HG02943 (cell line): ENCODE data around the gene DNAH2.

Experiments
- ATAC-seq: cut with Tn5 transposase; IDR thresholded peaks from one replicate; pipeline ENCODE4 v1.9.1; 2021; ENCODE audit warnings: mild to moderate bottlenecking, low read depth, moderate library complexity; ENCODE audit not compliant: unreplicated experiment

Gene DNAH2, protein sequence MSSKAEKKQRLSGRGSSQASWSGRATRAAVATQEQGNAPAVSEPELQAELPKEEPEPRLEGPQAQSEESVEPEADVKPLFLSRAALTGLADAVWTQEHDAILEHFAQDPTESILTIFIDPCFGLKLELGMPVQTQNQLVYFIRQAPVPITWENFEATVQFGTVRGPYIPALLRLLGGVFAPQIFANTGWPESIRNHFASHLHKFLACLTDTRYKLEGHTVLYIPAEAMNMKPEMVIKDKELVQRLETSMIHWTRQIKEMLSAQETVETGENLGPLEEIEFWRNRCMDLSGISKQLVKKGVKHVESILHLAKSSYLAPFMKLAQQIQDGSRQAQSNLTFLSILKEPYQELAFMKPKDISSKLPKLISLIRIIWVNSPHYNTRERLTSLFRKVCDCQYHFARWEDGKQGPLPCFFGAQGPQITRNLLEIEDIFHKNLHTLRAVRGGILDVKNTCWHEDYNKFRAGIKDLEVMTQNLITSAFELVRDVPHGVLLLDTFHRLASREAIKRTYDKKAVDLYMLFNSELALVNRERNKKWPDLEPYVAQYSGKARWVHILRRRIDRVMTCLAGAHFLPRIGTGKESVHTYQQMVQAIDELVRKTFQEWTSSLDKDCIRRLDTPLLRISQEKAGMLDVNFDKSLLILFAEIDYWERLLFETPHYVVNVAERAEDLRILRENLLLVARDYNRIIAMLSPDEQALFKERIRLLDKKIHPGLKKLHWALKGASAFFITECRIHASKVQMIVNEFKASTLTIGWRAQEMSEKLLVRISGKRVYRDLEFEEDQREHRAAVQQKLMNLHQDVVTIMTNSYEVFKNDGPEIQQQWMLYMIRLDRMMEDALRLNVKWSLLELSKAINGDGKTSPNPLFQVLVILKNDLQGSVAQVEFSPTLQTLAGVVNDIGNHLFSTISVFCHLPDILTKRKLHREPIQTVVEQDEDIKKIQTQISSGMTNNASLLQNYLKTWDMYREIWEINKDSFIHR (N-terminal part only)

GRCh38 chr17:7716901-7717755 lies at the start of gene DNAH2:
Gene DNAH2, plus strand, starts transcription at chr17:7717744. Its CDS starts 1,991 bp downstream, at chr17:7719735.
- no peak for ATAC-seq

GRCh38 chr17:7668482-7668881 lies 49.1 kb upstream of the DNAH2 start:
- ATAC-seq, result no peak

- ATAC-seq, result no peak
Measured at GRCh38 chr17:7673239-7673638, 44.3 kb upstream of the DNAH2 start.

DNA sequence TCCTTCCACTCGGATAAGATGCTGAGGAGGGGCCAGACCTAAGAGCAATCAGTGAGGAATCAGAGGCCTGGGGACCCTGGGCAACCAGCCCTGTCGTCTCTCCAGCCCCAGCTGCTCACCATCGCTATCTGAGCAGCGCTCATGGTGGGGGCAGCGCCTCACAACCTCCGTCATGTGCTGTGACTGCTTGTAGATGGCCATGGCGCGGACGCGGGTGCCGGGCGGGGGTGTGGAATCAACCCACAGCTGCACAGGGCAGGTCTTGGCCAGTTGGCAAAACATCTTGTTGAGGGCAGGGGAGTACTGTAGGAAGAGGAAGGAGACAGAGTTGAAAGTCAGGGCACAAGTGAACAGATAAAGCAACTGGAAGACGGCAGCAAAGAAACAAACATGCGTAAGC lies 42.6 kb upstream of the DNAH2 start:
- no peak for ATAC-seq

- no peak for ATAC-seq
Measured at GRCh38 chr17:7676533-7676932, 41.0 kb upstream of the DNAH2 start.

DNA sequence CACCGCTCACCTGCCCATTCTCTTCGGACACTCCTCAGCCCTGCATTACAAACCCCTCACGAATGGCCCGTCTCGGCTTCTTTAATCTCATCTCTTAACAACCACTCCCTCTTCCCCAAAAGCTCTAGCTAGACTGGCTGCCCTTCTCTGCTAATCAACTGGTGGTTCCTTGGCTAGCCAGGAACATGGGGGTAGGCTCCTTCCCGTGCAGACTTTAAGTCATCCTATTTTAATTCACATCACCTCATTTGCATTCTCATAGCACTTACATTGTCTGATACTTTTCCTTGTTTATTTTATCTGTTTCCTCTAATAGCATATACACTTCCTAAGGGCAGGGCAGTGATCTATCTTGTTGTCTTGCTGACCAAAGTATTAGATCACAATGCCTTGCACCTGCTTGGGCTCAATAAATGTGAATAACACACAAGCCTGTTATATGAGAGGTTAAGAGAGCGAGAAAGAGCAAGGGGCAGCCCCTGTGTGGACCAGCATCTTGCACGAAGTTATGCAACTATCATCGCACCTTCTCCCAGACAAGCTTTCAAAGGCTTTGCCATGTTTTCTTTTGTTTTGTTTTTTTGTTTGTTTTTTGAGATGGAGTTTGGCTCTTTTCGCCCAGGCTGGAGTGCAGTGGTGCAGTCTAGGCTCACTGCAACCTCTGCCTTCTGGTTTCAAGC lies 40.0 kb upstream of the DNAH2 start:
- no peak for ATAC-seq

- ATAC-seq, result no peak
Measured at GRCh38 chr17:7684851-7685532, 32.6 kb upstream of the DNAH2 start.

DNA sequence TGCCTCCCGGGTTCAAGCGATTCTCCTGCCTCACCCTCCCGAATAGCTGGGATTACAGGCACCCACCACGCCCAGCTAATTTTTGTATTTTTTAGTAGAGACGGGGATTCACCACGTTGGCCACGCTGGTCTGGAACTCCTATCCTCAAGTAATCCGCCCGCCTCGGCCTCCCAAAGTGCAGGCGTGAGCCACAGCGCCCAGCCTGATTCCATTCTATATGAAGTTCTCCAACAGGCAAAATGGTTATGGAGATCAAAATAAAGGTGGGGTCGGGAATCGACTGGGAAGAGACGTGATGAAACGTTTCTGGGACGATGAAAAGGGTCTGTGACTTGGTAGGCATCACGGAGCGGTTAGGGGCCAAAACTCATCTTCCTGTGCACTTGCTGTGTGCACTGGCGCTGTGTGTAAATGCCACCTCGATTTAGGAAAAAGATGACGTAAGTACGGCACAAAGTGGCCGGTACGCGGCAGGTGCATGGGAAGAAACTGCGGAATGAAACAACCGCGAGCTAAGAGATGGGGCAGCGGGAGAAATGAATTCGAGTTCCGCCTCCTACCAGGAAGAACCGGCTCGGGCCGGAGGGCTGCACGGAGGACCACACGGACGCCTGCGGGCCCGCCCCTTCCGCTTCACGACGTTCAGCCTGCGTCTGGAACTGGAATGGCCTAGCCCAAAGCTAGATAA lies 31.9 kb upstream of the DNAH2 start:
- peak; percentile 44 for ATAC-seq

GRCh38 chr17:7686222-7687071 lies 31.1 kb upstream of the DNAH2 start:
- peak; percentile 29 for ATAC-seq

- peak; percentile 43 for ATAC-seq
Measured at GRCh38 chr17:7687072-7687907, 30.3 kb upstream of the DNAH2 start, which contains the start of gene TP53. Gene TP53, minus strand, starts transcription at chr17:7687490. Its CDS starts 10,896 bp downstream, at chr17:7676594.

DNA sequence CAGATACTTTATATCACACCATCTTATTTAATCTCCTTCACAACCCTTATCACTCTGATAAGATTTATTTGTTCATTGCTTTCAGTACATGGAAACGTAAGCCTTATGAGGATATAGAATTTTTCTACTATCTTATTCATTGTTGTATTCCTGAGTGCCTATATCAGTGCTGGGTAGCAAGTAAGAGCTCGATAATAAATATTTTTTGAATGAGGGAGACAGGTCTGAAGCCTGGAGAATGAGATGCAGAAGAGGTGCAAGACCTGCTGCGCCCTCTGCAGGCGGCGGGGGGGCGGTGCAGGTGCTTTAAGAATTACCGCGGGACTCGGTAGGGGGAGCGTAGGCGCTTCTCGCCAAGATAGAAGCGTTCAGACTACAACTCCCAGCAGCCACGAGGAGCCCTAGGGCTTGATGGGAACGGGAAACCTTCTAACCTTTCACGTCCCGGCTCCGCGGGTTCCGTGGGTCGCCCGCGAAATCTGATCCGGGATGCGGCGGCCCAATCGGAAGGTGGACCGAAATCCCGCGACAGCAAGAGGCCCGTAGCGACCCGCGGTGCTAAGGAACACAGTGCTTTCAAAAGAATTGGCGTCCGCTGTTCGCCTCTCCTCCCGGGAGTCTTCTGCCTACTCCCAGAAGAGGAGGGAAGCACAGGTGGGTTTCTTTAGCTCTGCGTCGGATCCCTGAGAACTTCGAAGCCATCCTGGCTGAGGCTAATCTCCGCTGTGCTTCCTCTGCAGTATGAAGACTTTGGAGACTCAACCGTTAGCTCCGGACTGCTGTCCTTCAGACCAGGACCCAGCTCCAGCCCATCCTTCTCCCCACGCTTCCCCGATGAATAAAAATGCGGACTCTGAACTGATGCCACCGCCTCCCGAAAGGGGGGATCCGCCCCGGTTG lies 29.4 kb upstream of the DNAH2 start, which contains the start of gene WRAP53:
Gene WRAP53 (plus strand): TSS at position 570 of the 900 bp plus-strand sequence. CDS start 172 bp downstream, at position 742.
- ATAC-seq, result peak; percentile 79

- no peak for ATAC-seq
Measured at GRCh38 chr17:7688808-7689316, 28.7 kb upstream of the DNAH2 start.

GRCh38 chr17:7695586-7695985 lies 22.0 kb upstream of the DNAH2 start:
- ATAC-seq, result no peak

DNA sequence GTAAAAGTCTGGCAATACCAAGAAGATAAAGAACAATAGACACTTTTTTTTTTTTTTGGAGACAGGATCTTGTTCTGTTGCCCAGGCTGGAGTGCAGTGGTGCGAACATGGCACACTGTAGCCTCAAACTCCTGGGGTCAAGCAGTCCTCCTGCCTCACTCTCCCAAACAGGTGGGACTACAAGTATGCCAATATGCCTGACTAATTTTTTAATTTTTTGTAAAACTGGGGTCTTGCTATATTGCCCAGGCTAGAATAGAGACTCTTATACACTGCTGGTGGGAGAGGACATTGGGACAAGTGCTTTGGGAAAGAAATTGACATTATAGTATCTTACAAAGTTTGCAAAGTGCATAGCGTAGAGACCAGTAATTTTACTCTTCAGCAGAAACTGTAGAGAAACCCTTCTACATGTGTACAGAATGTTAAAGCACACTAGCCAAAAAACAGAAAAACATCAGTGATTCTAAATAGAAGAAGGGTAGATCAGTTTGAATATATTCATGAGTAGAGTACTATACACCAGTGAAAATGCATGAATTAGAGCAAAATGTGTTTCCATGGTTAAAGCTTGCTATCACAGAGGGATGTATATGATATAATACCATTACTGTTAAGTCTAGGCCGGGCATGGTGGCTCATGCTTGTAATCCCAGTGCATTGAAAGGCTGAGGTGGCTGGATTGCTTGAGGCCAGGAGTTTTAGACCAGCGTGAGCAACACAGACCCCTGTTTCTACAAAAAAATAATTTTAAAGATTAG lies 19.5 kb upstream of the DNAH2 start:
- no peak for ATAC-seq

GRCh38 chr17:7700510-7700909 lies 17.0 kb upstream of the DNAH2 start:
- ATAC-seq, result no peak
